Stimulated activated CD8-positive, alpha-beta memory T cell treated with anti-CD3 and anti-CD28 coated beads, Interleukin-7, amount 100 ng/mL, for 48 hours (primary cell): ENCODE data around the gene PRRX1.

Experiments
- DNase-seq, 2 donors: peaks; one replicate each; pipeline ENCODE4 v3.0.0-alpha.2; 2020; ENCODE audit warnings: low read depth in 1 of 2; ENCODE audit errors: extremely low read depth in 1 of 2

Gene PRRX1

GRCh38 chr1:170714938-170715337 lies 51.0 kb downstream of the PRRX1 start:
- DNase-seq, result no peak

GRCh38 chr1:170716835-170717429 lies 53.0 kb downstream of the PRRX1 start:
- DNase-seq, result no peak

GRCh38 chr1:170720661-170721060 lies 56.7 kb downstream of the PRRX1 start:
- no peak for DNase-seq

GRCh38 chr1:170721621-170722020 lies 57.7 kb downstream of the PRRX1 start:
- no peak for DNase-seq

GRCh38 chr1:170723518-170723917 lies 59.6 kb downstream of the PRRX1 start:
- DNase-seq, result no peak

- no peak for DNase-seq
Measured at GRCh38 chr1:170725326-170725725, 61.4 kb downstream of the PRRX1 start.

- DNase-seq, result no peak
Measured at GRCh38 chr1:170727963-170728362, 64.0 kb downstream of the PRRX1 start.

- no peak for DNase-seq
Measured at GRCh38 chr1:170729225-170730002, 65.5 kb downstream of the PRRX1 start.

GRCh38 chr1:170730014-170730413 lies 66.1 kb downstream of the PRRX1 start:
- no peak for DNase-seq

- DNase-seq, result no peak
Measured at GRCh38 chr1:170730438-170730837, 66.5 kb downstream of the PRRX1 start.

GRCh38 chr1:170731566-170732251 lies 67.8 kb downstream of the PRRX1 start:
- DNase-seq, result no peak

- DNase-seq, result no peak
Measured at GRCh38 chr1:170732252-170732588, 68.3 kb downstream of the PRRX1 start.

GRCh38 chr1:170734412-170735175 lies 70.7 kb downstream of the PRRX1 start:
- DNase-seq, result no peak

- no peak for DNase-seq
Measured at GRCh38 chr1:170735366-170736263, 71.7 kb downstream of the PRRX1 start.

- no peak for DNase-seq
Measured at GRCh38 chr1:170739803-170740202, 75.9 kb downstream of the PRRX1 start.

- no peak for DNase-seq
Measured at GRCh38 chr1:170741678-170742077, 77.7 kb downstream of the PRRX1 start.

- DNase-seq, result no peak
Measured at GRCh38 chr1:170742600-170742999, 78.7 kb downstream of the PRRX1 start.

GRCh38 chr1:170743083-170743482 lies 79.2 kb downstream of the PRRX1 start:
- DNase-seq, result no peak

GRCh38 chr1:170749549-170749948 lies 85.6 kb downstream of the PRRX1 start:
- DNase-seq, result no peak

- no peak for DNase-seq
Measured at GRCh38 chr1:170749959-170750358, 86.0 kb downstream of the PRRX1 start.
